Mesothelial cell of epicardium (in vitro differentiated cells): ENCODE data around the gene BACE1. TPM values are rescaled to one million over a fixed set of nuclear protein-coding genes. Genes with fewer than 3 reads are reported as not detected.

Experiments
- DNase-seq, 2 experiments: peaks; one replicate each; pipeline ENCODE4 v3.0.0; 2021; ENCODE audit warnings: low spot score in 2 of 2; ENCODE audit not compliant: unreplicated experiment in 2 of 2
- H3K27ac Mint-ChIP-seq: 2 replicates; pipeline ENCODE4 v1.8.0; 2021; ENCODE audit warnings: mixed read lengths
- H3K27me3 Mint-ChIP-seq: 2 replicates; pipeline ENCODE4 v1.8.0; 2021; ENCODE audit warnings: low read depth, mixed read lengths
- H3K36me3 Mint-ChIP-seq: 2 replicates; pipeline ENCODE4 v1.8.0; 2021; ENCODE audit warnings: mixed read lengths
- H3K4me1 Mint-ChIP-seq: 2 replicates; pipeline ENCODE4 v1.8.0; 2021; ENCODE audit warnings: mixed read lengths
- H3K4me3 Mint-ChIP-seq: 2 replicates; pipeline ENCODE4 v1.8.0; 2021; ENCODE audit warnings: mild to moderate bottlenecking, moderate library complexity, mixed read lengths
- H3K9me3 Mint-ChIP-seq: 2 replicates; pipeline ENCODE4 v1.8.0; 2021; ENCODE audit warnings: mixed read lengths
- CTCF ChIP-seq: fragments of 200-600 bp; sonication (generic); IDR thresholded peaks from one replicate; pipeline ENCODE4 v1.5.0; 2021; ENCODE audit warnings: antibody characterized with exemption; ENCODE audit not compliant: unreplicated experiment
- total RNA-seq: library from RNA; stranded (reverse); gene quantifications from 3 replicates; pipeline ENCODE4 v1.2.1, GENCODE V29; 2021

Gene BACE1
- total RNA-seq, 1 donor from 2014 or later = 38.1 TPM

GRCh38 chr11:117256573-117256972 lies 59.5 kb downstream of the BACE1 start:
- DNase-seq = no peak
- Mint-ChIP-seq H3K27ac (no peak overlapping the region), H3K9me3 (no peaks in the 10 kb centered on the region), H3K27me3 (no peaks in the 10 kb centered on the region), H3K36me3 (peaks cover 32% of the 10 kb centered on the region), H3K4me3 (no peak overlapping the region), H3K4me1 (peaks cover 2% of the 10 kb centered on the region)
- TF ChIP-seq CTCF = no peak

GRCh38 chr11:117255966-117256365 lies 60.1 kb downstream of the BACE1 start:
- Mint-ChIP-seq H3K4me3 (no peak overlapping the region), H3K27ac (no peak overlapping the region), H3K9me3 (no peaks in the 10 kb centered on the region), H3K27me3 (no peaks in the 10 kb centered on the region), H3K4me1 (peaks cover 2% of the 10 kb centered on the region), H3K36me3 (peaks cover 33% of the 10 kb centered on the region)
- no peak for DNase-seq
- TF ChIP-seq CTCF = no peak

- TF ChIP-seq CTCF = no peak
- Mint-ChIP-seq H3K9me3 (no peaks in the 10 kb centered on the region), H3K4me3 (no peak overlapping the region), H3K4me1 (no peaks in the 10 kb centered on the region), H3K27ac (no peak overlapping the region), H3K27me3 (no peaks in the 10 kb centered on the region), H3K36me3 (peaks cover 40% of the 10 kb centered on the region)
- DNase-seq = no peak
Observed at GRCh38 chr11:117251506-117251905, 64.5 kb downstream of the BACE1 start.

GRCh38 chr11:117249571-117249970 lies 66.5 kb downstream of the BACE1 start:
- Mint-ChIP-seq H3K27me3 (no peaks in the 10 kb centered on the region), H3K36me3 (peaks cover 43% of the 10 kb centered on the region), H3K4me3 (no peak overlapping the region), H3K4me1 (no peaks in the 10 kb centered on the region), H3K9me3 (no peaks in the 10 kb centered on the region), H3K27ac (no peak overlapping the region)
- DNase-seq = no peak
- TF ChIP-seq CTCF = no peak

- no peaks in the 10 kb centered on the region for H3K27me3 Mint-ChIP-seq
- H3K36me3 Mint-ChIP-seq = peaks cover 43% of the 10 kb centered on the region
- H3K4me3 Mint-ChIP-seq = no peak overlapping the region
- no peak overlapping the region for H3K27ac Mint-ChIP-seq
- H3K9me3 Mint-ChIP-seq = no peaks in the 10 kb centered on the region
- no peak for DNase-seq
- no peak for TF ChIP-seq CTCF
- no peaks in the 10 kb centered on the region for H3K4me1 Mint-ChIP-seq
Observed at GRCh38 chr11:117248341-117248740, 67.7 kb downstream of the BACE1 start.

GRCh38 chr11:117239295-117239694 lies 76.8 kb downstream of the BACE1 start:
- Mint-ChIP-seq H3K4me1 (peaks cover 2% of the 10 kb centered on the region), H3K9me3 (no peaks in the 10 kb centered on the region), H3K27ac (no peak overlapping the region), H3K27me3 (no peaks in the 10 kb centered on the region), H3K4me3 (no peak overlapping the region), H3K36me3 (peaks cover 29% of the 10 kb centered on the region)
- no peak for TF ChIP-seq CTCF
- DNase-seq = no peak
